GM12873 (cell line): Measurements from ENCODE around the gene UNC93B1.

Experiments
- TF ChIP-seq, protein P1 (sequence below): IDR thresholded peaks from 2 replicates; pipeline ENCODE4 v1.5.1; 2012; ENCODE audit warnings: low read depth, mild to moderate bottlenecking, moderate library complexity, low read length, control low read depth; ENCODE audit not compliant: insufficient read depth; ENCODE audit errors: missing control alignments

The UNC93B1 gene, protein sequence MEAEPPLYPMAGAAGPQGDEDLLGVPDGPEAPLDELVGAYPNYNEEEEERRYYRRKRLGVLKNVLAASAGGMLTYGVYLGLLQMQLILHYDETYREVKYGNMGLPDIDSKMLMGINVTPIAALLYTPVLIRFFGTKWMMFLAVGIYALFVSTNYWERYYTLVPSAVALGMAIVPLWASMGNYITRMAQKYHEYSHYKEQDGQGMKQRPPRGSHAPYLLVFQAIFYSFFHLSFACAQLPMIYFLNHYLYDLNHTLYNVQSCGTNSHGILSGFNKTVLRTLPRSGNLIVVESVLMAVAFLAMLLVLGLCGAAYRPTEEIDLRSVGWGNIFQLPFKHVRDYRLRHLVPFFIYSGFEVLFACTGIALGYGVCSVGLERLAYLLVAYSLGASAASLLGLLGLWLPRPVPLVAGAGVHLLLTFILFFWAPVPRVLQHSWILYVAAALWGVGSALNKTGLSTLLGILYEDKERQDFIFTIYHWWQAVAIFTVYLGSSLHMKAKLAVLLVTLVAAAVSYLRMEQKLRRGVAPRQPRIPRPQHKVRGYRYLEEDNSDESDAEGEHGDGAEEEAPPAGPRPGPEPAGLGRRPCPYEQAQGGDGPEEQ

DNA sequence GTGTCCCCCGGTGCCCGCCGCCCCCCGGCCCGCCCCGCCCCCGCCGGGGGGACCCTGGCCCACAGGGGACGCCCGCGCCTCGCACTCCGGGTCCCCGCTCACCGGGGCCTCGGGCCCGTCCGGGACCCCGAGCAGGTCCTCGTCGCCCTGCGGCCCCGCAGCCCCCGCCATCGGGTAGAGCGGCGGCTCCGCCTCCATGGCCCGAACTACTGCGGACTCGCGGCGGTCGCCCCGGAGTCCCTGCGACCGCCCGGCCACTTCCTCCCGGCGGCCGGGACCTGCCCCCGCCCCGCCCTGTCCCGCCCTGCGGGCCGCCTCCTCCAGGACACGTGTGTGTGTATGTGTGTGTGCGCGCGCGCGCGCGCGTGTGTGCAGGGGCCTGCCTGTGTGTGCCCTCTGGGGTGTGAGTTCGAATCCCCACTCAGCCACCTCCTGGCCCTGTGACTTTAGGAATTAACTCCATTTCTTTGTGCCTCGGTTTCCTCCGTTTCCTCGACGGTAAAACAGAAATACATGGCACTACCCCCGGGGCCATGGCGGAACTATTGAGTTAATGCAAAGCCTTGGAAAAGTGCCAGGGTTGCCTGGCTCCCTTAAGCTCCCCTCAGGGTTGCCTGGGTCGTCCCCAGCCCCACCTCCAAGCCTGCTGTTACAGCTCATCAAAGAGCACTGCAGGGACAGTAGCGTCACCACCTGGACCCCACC lies at the start of gene UNC93B1:
Gene UNC93B1, minus strand, starts transcription at position 252 of the 705 bp plus-strand sequence. Its CDS starts 54 bp downstream, at position 198.
- TF ChIP-seq, protein P1, sequence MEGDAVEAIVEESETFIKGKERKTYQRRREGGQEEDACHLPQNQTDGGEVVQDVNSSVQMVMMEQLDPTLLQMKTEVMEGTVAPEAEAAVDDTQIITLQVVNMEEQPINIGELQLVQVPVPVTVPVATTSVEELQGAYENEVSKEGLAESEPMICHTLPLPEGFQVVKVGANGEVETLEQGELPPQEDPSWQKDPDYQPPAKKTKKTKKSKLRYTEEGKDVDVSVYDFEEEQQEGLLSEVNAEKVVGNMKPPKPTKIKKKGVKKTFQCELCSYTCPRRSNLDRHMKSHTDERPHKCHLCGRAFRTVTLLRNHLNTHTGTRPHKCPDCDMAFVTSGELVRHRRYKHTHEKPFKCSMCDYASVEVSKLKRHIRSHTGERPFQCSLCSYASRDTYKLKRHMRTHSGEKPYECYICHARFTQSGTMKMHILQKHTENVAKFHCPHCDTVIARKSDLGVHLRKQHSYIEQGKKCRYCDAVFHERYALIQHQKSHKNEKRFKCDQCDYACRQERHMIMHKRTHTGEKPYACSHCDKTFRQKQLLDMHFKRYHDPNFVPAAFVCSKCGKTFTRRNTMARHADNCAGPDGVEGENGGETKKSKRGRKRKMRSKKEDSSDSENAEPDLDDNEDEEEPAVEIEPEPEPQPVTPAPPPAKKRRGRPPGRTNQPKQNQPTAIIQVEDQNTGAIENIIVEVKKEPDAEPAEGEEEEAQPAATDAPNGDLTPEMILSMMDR, result no peak

DNA sequence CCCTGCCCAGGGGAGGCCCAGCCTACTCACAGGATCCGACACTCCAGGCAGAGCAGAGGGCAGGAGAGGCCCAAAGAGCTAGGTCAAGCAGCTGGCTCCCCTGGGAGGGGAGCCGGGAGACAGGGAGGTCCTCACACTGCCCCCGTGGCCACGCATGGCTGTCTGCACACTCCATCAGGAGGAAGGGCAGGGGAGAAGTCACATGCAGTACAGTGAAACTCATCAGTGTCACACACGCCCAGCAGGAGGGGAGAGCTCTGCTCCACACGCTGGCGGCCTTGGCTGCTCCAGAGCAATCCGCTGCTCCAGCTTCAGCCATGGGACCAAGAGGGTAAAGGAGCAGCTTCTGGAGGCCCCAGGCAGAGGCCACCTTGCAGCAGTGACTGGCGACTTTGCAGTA lies 49.2 kb upstream of the UNC93B1 start:
- TF ChIP-seq, protein P1, result no peak

DNA sequence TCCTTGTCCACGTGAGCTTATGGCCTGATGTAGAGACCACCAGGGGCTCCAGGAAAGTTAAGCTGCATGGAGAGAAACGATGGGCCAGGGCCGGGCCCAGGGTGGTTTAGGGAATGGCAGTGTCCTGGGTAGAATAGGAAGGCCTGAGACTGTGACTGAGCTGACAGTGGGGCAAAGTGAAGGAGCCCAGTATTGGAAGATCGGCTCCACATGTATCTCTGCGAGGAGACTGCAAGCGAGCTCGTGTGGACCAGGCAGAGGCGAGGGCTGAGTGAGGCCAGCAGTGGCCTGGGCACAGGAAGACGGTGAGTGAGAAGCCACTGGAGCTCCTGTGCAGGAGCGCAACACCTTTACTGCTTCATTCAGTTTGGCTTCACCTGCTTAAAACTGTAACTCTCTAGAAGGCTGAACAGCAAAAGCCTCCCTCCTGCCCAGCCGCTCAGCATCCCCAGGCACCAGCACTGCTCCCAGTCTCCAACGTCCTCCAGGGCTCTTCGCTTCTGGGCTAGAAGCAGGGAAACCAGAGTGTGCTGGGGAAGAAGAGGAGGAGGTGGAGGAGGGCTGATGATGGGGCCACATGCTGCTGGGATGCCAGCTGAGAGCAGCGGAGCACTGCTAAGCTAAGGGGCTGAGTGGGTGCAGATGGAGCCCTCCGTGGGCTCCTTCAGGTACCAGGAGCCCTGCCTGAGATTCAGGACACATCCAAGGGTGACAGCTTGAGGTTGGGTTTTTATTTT lies 48.4 kb upstream of the UNC93B1 start:
- TF ChIP-seq, protein P1, result no peak

DNA sequence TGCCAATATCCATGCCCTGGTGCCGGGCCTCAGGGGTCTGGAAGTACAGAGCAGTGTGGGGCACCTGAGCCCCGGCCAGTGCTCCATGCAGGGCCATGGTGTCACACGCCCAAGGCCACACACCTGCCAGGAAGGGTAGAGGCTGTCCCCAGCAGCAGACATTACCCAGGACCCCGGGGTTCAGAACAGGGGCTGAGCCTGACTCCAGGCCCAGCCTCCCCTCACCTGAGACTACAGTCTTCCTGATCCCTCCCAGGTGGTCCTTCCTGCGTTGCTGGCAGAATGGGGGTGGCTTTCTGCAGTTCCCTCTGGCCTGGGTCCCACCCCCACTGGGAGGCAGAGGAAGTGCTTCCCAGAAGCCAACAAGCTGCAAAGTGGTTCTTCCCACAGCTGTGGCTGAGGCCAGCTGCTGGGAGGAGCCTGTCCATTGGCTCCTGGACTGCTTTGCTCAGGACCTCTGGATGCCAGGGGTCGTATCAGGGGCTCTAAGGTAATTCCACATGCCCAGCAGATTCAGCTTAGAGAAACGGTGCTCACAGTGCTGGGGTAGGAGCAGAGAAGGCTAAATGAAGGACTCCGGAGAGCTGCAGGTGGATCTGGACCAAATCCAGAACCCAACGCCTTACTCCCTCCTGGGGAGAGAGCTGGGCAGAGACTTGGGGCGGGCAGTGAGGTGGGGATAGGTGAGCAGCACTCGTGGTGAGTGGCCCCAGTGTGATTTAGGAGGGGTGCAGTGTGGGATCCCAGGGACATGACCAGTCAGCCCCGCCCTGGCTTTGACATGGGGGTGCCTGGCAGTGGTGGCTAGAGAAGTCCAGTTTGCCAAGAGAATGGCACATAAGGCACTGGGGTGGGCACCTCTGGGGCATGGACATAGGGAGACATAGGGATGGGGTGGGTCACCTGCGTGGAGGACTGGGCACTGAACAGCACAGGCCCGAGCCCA lies 47.6 kb upstream of the UNC93B1 start:
- TF ChIP-seq, protein P1, result no peak

DNA sequence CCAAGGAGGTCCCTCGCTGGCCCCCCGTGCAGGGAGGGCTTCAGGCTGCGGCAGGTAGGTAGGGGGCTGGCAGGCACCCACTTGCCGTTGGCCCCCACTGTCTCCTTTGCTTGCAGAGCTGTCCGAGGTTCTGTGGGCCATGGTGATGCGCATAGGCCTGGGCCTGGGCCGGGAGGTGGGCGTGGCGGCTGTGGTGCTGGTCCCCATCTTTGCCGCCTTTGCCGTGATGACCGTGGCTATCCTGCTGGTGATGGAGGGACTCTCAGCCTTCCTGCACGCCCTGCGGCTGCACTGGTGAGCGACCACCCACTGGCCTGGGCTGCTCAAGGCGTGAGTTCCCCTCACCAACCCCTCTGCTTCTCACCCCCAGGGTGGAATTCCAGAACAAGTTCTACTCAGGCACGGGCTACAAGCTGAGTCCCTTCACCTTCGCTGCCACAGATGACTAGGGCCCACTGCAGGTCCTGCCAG lies 46.5 kb upstream of the UNC93B1 start:
- TF ChIP-seq, protein P1, result no peak

DNA sequence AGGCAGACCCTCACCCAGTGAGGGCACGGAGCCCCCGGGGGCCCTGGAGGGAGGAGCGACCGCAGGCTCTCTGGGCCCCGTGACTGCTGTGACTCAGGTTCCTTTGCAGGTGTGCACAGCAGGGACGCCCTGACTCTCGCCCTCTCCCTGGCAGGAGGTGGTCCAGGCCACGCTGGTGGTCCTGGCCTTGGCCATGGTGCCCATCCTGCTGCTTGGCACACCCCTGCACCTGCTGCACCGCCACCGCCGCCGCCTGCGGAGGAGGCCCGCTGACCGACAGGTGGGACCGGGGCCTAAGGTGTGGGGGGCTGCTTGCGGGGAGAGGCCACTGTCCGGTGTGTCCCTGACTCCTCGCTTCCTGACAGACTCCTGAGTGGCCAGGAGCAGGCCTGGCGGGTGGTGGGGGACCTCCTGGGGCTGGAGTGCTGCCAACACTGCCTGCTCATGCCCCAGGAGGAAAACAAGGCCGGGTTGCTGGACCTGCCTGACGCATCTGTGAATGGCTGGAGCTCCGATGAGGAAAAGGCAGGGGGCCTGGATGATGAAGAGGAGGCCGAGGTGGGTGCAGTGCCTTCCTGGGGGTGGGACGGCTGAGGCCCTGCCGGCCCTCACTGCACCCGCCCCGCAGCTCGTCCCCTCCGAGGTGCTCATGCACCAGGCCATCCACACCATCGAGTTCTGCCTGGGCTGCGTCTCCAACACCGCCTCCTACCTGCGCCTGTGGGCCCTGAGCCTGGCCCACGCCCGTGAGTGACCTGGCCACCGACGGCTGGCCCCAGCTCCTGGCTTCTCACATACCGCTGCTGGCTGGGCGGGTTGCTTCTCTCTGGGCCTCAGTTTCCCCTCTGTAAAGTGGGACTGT lies 45.8 kb upstream of the UNC93B1 start:
- TF ChIP-seq, protein P1, result no peak
